HG03175 (cell line): ENCODE results near the gene TTC38.
A peak's percentile ranks its signal among the peaks of the same experiment; 100 is the strongest.

ENCODE experiments used
- ATAC-seq: cut with Tn5 transposase; IDR thresholded peaks from one replicate; pipeline ENCODE4 v1.9.1; 2021; ENCODE audit warnings: mild to moderate bottlenecking, moderate library complexity; ENCODE audit not compliant: unreplicated experiment

Gene TTC38

GRCh38 chr22:46327691-46328465 is 60.1 kb downstream of the TTC38 start:
- ATAC-seq, result no peak

GRCh38 chr22:46328797-46329196 is 61.0 kb downstream of the TTC38 start:
- ATAC-seq, result no peak

GRCh38 chr22:46329616-46330015 is 61.8 kb downstream of the TTC38 start:
- ATAC-seq, result no peak

- no peak for ATAC-seq
These were observed 62.6 kb downstream of the TTC38 start for GRCh38 chr22:46330426-46330825.

- no peak for ATAC-seq
These were observed 63.7 kb downstream of the TTC38 start for GRCh38 chr22:46331496-46331895.

- peak; percentile 88 for ATAC-seq
These were observed 67.7 kb downstream of the TTC38 start, which contains the start of gene TRMU for GRCh38 chr22:46335201-46336118. Gene TRMU, plus strand, starts transcription at chr22:46335714. Its CDS starts 51 bp downstream, at chr22:46335765.

GRCh38 chr22:46336119-46337078 is 68.6 kb downstream of the TTC38 start:
- ATAC-seq, result no peak

GRCh38 chr22:46337870-46338269 is 70.1 kb downstream of the TTC38 start:
- no peak for ATAC-seq

GRCh38 chr22:46338636-46339035 is 70.8 kb downstream of the TTC38 start:
- ATAC-seq, result no peak

- ATAC-seq, result no peak
These were observed 72.1 kb downstream of the TTC38 start for GRCh38 chr22:46339956-46340355.

GRCh38 chr22:46340676-46341075 is 72.9 kb downstream of the TTC38 start:
- ATAC-seq, result no peak
